ENCODE measurements around the gene KLF13. TPM values are rescaled to one million over a fixed set of nuclear protein-coding genes. Genes with fewer than 3 reads are reported as not detected.
A peak's percentile ranks its signal among the peaks of the same experiment; 100 is the strongest.
"Not testable (repeated sequence)": the region's sequence is repeated elsewhere in the genome, so short reads cannot be mapped to it uniquely, and the experiment has no call there.

KLF13 gene
- total RNA-seq, 1 donor, result 13.8 TPM

- H3K4me3 ChIP-seq (ENCODE audit: low read depth, low read length), result no peak overlapping the region
- TF ChIP-seq CTCF (IDR thresholded peaks at IDR 0.05; ENCODE audit: insufficient read depth, low read depth, low read length), result no peak
- DNase-seq (ENCODE audit: low read depth), result no peak
Measured at GRCh38 chr15:31347981-31348803, 21.6 kb downstream of the KLF13 start.

- no peak for TF ChIP-seq CTCF (IDR thresholded peaks at IDR 0.05; ENCODE audit: insufficient read depth, low read depth, low read length)
- no peak for DNase-seq (ENCODE audit: low read depth)
- no peak overlapping the region for H3K4me3 ChIP-seq (ENCODE audit: low read depth, low read length)
Measured at GRCh38 chr15:31349233-31350141, 22.9 kb downstream of the KLF13 start.

GRCh38 chr15:31350771-31351170, 24.1 kb downstream of the KLF13 start:
- no peak overlapping the region for H3K4me3 ChIP-seq (ENCODE audit: low read depth, low read length)
- no peak for DNase-seq (ENCODE audit: low read depth)
- TF ChIP-seq CTCF (IDR thresholded peaks at IDR 0.05; ENCODE audit: insufficient read depth, low read depth, low read length), result no peak

DNA sequence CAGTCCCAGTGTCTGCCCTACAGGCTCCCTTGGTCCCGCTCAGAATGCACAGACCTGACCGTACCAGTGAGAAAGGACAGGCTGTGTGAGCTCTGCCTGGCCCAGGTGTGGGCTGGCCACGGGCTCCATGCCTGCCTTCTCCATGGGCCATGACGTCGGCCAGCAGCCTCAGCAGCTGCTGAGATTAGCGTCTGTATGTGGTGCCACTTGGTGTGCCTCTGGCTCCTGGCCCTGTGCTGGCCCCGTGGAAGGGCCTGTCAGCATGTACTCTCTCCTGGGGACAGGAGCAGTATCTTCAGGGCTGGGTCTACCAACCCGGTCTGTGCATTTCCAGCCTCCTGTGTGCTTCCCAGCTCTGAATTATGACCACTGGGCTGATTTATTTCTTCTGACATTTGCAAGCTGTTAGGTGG, 25.7 kb downstream of the KLF13 start:
- no peak for TF ChIP-seq CTCF (IDR thresholded peaks at IDR 0.05; ENCODE audit: insufficient read depth, low read depth, low read length)
- no peak for DNase-seq (ENCODE audit: low read depth)
- H3K4me3 ChIP-seq (ENCODE audit: low read depth, low read length), result no peak overlapping the region

- H3K4me3 ChIP-seq (ENCODE audit: low read depth, low read length), result no peak overlapping the region
- DNase-seq (ENCODE audit: low read depth), result peak; percentile 89
- no peak for TF ChIP-seq CTCF (IDR thresholded peaks at IDR 0.05; ENCODE audit: insufficient read depth, low read depth, low read length)
Measured at GRCh38 chr15:31352911-31353811, 26.5 kb downstream of the KLF13 start.

DNA sequence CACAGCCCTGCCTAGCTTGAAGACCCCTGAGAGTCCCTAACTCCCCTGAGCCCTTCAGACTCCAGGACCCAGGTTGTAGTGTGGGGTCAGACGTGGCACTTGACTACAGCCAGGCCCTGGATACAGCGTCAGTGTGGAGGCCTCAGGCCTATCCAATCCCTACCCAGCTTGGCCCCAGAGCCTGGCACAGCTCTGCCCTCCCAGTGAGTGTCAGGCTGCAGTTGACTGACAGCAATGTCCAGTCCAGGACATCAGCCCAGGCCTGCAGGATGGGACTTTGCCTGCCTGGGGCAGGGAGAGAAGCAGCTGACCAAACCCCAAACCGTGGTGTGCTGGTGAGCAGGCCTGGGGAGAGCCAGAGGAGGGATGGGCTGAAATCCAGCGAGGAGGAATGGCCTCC, 27.3 kb downstream of the KLF13 start:
- TF ChIP-seq CTCF (IDR thresholded peaks at IDR 0.05; ENCODE audit: insufficient read depth, low read depth, low read length), result no peak
- DNase-seq (ENCODE audit: low read depth), result peak; percentile 43
- no peak overlapping the region for H3K4me3 ChIP-seq (ENCODE audit: low read depth, low read length)

- not testable (repeated sequence) for H3K4me3 ChIP-seq (ENCODE audit: low read depth, low read length); DNase-seq (ENCODE audit: low read depth)
Measured at GRCh38 chr15:31356097-31356496, 29.5 kb downstream of the KLF13 start.
